ENCODE data around the gene CACNA1A. TPM values are rescaled to one million over a fixed set of nuclear protein-coding genes. Genes with fewer than 3 reads are reported as not detected.

The CACNA1A gene
- total and polyA plus RNA-seq, 3 experiments from 2014 or later: 0.20 to 0.42 TPM; not detected in 1

DNA sequence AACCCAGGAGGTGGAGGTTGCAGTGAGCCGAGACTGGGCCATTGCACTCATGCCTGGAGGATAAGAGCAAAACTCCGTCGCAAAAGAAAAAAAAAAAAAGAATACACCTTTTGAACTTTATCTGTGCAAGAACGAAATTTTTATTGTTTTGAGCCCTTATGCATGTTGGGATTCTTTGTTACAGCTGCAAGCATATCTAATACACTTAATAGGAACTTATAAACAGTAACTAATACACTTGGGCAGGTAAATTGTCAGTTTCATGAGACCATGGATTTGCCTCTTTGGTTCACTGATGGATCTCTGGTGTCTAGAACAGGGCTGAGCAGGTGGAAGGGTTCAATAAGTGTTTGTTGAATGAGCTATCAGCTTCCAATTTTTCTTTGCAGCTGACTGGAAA is 108.1 kb downstream of the CACNA1A start:
- H3K4me1 Mint-ChIP-seq: peaks cover 0 to 5% (median 0%) of the 10 kb centered on the region in 3 donors
- Histone ChIP-seq H3K27ac (ENCODE audit: low read depth, low read length) (no peak overlapping the region), H3K4me3 (ENCODE audit: low read length) (no peak overlapping the region), H3K9me3 (ENCODE audit: low read length) (peaks cover 8% of the 10 kb centered on the region), H3K27me3 (ENCODE audit: insufficient read depth, low read length, poor library complexity, severe bottlenecking) (peaks cover 4% of the 10 kb centered on the region), H3K4me1 (ENCODE audit: insufficient read depth, low read length) (no peaks in the 10 kb centered on the region), H3K36me3 (ENCODE audit: insufficient read depth, low read length) (no peaks in the 10 kb centered on the region)
- H3K27me3 Mint-ChIP-seq: peaks cover 28 to 67% of the 10 kb centered on the region in 2 donors
- no peak overlapping the region for H3K27ac Mint-ChIP-seq
- no peak overlapping the region for H3K4me3 Mint-ChIP-seq
- peaks cover 0 to 2% (median 0%) of the 10 kb centered on the region in 3 donors for H3K36me3 Mint-ChIP-seq
- CTCF ChIA-PET: no interaction called here
- no peak for DNase-seq
- POLR2A ChIA-PET: no interaction called here
- peaks cover 2 to 12% (median 5%) of the 10 kb centered on the region in 5 donors for H3K9me3 Mint-ChIP-seq

GRCh38 chr19:13396250-13397080 is 109.8 kb downstream of the CACNA1A start:
- H3K27ac ChIP-seq (ENCODE audit: low read depth, low read length): no peak overlapping the region
- DNase-seq: no peak
- Mint-ChIP-seq H3K27ac (no peak overlapping the region), H3K27me3 (peaks cover 26 to 69% of the 10 kb centered on the region in 2 donors), H3K9me3 (peaks cover 0 to 9% (median 6%) of the 10 kb centered on the region in 5 donors), H3K4me3 (no peak overlapping the region), H3K4me1 (peaks cover 0 to 5% (median 0%) of the 10 kb centered on the region in 3 donors), H3K36me3 (peaks cover 0 to 2% (median 0%) of the 10 kb centered on the region in 3 donors)
- H3K9me3 ChIP-seq (ENCODE audit: low read length): peaks cover 2% of the 10 kb centered on the region
- no peak overlapping the region for H3K4me3 ChIP-seq (ENCODE audit: low read length)
- POLR2A ChIA-PET: no interaction called here
- no peaks in the 10 kb centered on the region for H3K36me3 ChIP-seq (ENCODE audit: insufficient read depth, low read length)
- no peaks in the 10 kb centered on the region for H3K4me1 ChIP-seq (ENCODE audit: insufficient read depth, low read length)
- CTCF ChIA-PET: no interaction called here
- H3K27me3 ChIP-seq (ENCODE audit: insufficient read depth, low read length, poor library complexity, severe bottlenecking): no peaks in the 10 kb centered on the region

DNA sequence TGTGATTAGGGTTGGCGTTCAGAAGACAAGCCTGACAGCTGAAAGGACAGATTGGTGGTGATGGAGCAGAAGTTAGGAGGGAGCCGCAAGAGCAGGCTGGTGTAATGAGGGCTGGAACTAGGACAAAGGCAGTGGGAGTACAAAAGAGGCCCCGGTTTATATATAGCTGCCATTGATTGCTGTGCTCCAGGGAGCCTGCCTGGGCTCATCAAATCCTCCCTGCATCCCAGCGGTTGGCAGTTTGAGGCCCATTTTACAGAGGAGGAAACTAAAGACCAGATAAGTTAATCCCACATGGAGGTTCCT is 123.7 kb downstream of the CACNA1A start:
- Mint-ChIP-seq H3K36me3 (no peaks in the 10 kb centered on the region), H3K4me1 (no peaks in the 10 kb centered on the region), H3K4me3 (no peak overlapping the region), H3K27me3 (peaks cover 2 to 14% of the 10 kb centered on the region in 2 donors), H3K9me3 (no peaks in the 10 kb centered on the region), H3K27ac (no peak overlapping the region)
- DNase-seq: no peak
- ChIA-PET POLR2A (no interaction called here), CTCF (no interaction called here)
- H3K27me3 ChIP-seq (ENCODE audit: insufficient read depth, low read length, poor library complexity, severe bottlenecking): no peaks in the 10 kb centered on the region
- H3K36me3 ChIP-seq (ENCODE audit: insufficient read depth, low read length): no peaks in the 10 kb centered on the region
- H3K4me3 ChIP-seq (ENCODE audit: low read length): no peak overlapping the region
- no peak overlapping the region for H3K27ac ChIP-seq (ENCODE audit: low read depth, low read length)
- H3K4me1 ChIP-seq (ENCODE audit: insufficient read depth, low read length): no peaks in the 10 kb centered on the region
- H3K9me3 ChIP-seq (ENCODE audit: low read length): no peaks in the 10 kb centered on the region

- H3K27ac ChIP-seq (ENCODE audit: low read depth, low read length): no peak overlapping the region
- no peaks in the 10 kb centered on the region for H3K36me3 ChIP-seq (ENCODE audit: insufficient read depth, low read length)
- H3K27me3 ChIP-seq (ENCODE audit: insufficient read depth, low read length, poor library complexity, severe bottlenecking): no peaks in the 10 kb centered on the region
- H3K27ac Mint-ChIP-seq: no peak overlapping the region
- POLR2A ChIA-PET: no interaction called here
- H3K4me3 Mint-ChIP-seq: no peak overlapping the region
- no peak for DNase-seq
- CTCF ChIA-PET: no interaction called here
- H3K9me3 ChIP-seq (ENCODE audit: low read length): no peaks in the 10 kb centered on the region
- H3K4me1 Mint-ChIP-seq: no peaks in the 10 kb centered on the region
- H3K36me3 Mint-ChIP-seq: no peaks in the 10 kb centered on the region
- H3K4me1 ChIP-seq (ENCODE audit: insufficient read depth, low read length): no peaks in the 10 kb centered on the region
- H3K9me3 Mint-ChIP-seq: no peaks in the 10 kb centered on the region
- H3K4me3 ChIP-seq (ENCODE audit: low read length): no peak overlapping the region
- peaks cover 2 to 14% of the 10 kb centered on the region in 2 donors for H3K27me3 Mint-ChIP-seq
Measured at GRCh38 chr19:13381827-13382632, 124.2 kb downstream of the CACNA1A start.

- Histone ChIP-seq H3K27me3 (ENCODE audit: insufficient read depth, low read length, poor library complexity, severe bottlenecking) (no peaks in the 10 kb centered on the region), H3K4me1 (ENCODE audit: insufficient read depth, low read length) (no peaks in the 10 kb centered on the region), H3K27ac (ENCODE audit: low read depth, low read length) (no peak overlapping the region), H3K4me3 (ENCODE audit: low read length) (no peak overlapping the region), H3K36me3 (ENCODE audit: insufficient read depth, low read length) (no peaks in the 10 kb centered on the region), H3K9me3 (ENCODE audit: low read length) (no peaks in the 10 kb centered on the region)
- Mint-ChIP-seq H3K4me3 (no peak overlapping the region), H3K9me3 (peaks cover 0 to 3% (median 0%) of the 10 kb centered on the region in 5 donors), H3K27me3 (peaks cover 6 to 14% of the 10 kb centered on the region in 2 donors), H3K36me3 (no peaks in the 10 kb centered on the region), H3K4me1 (no peaks in the 10 kb centered on the region), H3K27ac (no peak overlapping the region)
- POLR2A ChIA-PET: no interaction called here
- DNase-seq: no peak
- CTCF ChIA-PET: no interaction called here
Measured at GRCh38 chr19:13376537-13376936, 129.7 kb downstream of the CACNA1A start.

GRCh38 chr19:13373599-13373998 is 132.7 kb downstream of the CACNA1A start:
- H3K27me3 Mint-ChIP-seq: peaks cover 11 to 17% of the 10 kb centered on the region in 2 donors
- POLR2A ChIA-PET: no interaction called here
- CTCF ChIA-PET: no interaction called here

DNA sequence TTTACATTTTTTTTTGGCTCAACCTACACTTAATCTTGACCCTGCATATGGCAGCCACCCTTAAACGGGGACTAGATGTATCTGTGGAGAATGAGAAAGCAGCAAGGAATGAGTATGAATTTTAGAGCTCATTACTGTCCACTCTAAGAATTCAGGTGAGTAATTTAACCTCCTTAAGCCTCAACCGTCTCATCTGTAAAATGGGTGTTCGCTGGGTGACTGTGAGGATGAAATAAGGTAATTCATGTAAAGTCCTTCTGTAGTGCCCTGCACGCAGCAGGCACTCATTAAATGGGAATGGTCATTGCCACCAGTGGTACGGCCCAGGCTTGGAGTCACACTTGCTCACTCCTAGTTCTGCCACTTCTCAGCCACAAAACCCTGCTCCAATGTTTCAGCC is 135.3 kb downstream of the CACNA1A start:
- Histone ChIP-seq H3K27me3 (ENCODE audit: insufficient read depth, low read length, poor library complexity, severe bottlenecking) (no peaks in the 10 kb centered on the region), H3K4me3 (ENCODE audit: low read length) (no peak overlapping the region), H3K4me1 (ENCODE audit: insufficient read depth, low read length) (no peaks in the 10 kb centered on the region), H3K27ac (ENCODE audit: low read depth, low read length) (no peak overlapping the region), H3K36me3 (ENCODE audit: insufficient read depth, low read length) (no peaks in the 10 kb centered on the region), H3K9me3 (ENCODE audit: low read length) (no peaks in the 10 kb centered on the region)
- peaks cover 0 to 4% (median 0%) of the 10 kb centered on the region in 3 donors for H3K36me3 Mint-ChIP-seq
- peaks cover 0 to 3% (median 0%) of the 10 kb centered on the region in 5 donors for H3K9me3 Mint-ChIP-seq
- ChIA-PET CTCF (no interaction called here), POLR2A (no interaction called here)
- no peak for DNase-seq
- H3K27me3 Mint-ChIP-seq: peaks cover 11 to 14% of the 10 kb centered on the region in 2 donors
- H3K4me1 Mint-ChIP-seq: no peaks in the 10 kb centered on the region
- H3K4me3 Mint-ChIP-seq: no peak overlapping the region
- H3K27ac Mint-ChIP-seq: no peak overlapping the region

More at GRCh38 chr19:13373599-13373998, 132.7 kb downstream of the CACNA1A start:
- Histone ChIP-seq H3K4me1 (ENCODE audit: insufficient read depth, low read length) (no peaks in the 10 kb centered on the region), H3K27ac (ENCODE audit: low read depth, low read length) (no peak overlapping the region), H3K9me3 (ENCODE audit: low read length) (no peaks in the 10 kb centered on the region), H3K4me3 (ENCODE audit: low read length) (no peak overlapping the region), H3K36me3 (ENCODE audit: insufficient read depth, low read length) (no peaks in the 10 kb centered on the region), H3K27me3 (ENCODE audit: insufficient read depth, low read length, poor library complexity, severe bottlenecking) (no peaks in the 10 kb centered on the region)
- Mint-ChIP-seq H3K36me3 (peaks cover 0 to 4% (median 0%) of the 10 kb centered on the region in 3 donors), H3K9me3 (peaks cover 0 to 3% (median 0%) of the 10 kb centered on the region in 5 donors), H3K4me1 (no peaks in the 10 kb centered on the region), H3K4me3 (no peak overlapping the region), H3K27ac (no peak overlapping the region)
- DNase-seq: no peak

GRCh38 chr19:13366529-13367143 is 139.6 kb downstream of the CACNA1A start:
- peaks cover 0 to 4% (median 0%) of the 10 kb centered on the region in 5 donors for H3K9me3 Mint-ChIP-seq
- H3K27me3 Mint-ChIP-seq: peaks cover 14 to 31% of the 10 kb centered on the region in 2 donors
- POLR2A ChIA-PET: no interaction called here
- H3K36me3 Mint-ChIP-seq: peaks cover 0 to 4% (median 0%) of the 10 kb centered on the region in 3 donors
- no peak overlapping the region for H3K27ac ChIP-seq (ENCODE audit: low read depth, low read length)
- no peak for DNase-seq
- no peaks in the 10 kb centered on the region for H3K4me1 Mint-ChIP-seq
- no peak overlapping the region for H3K4me3 ChIP-seq (ENCODE audit: low read length)
- no peaks in the 10 kb centered on the region for H3K36me3 ChIP-seq (ENCODE audit: insufficient read depth, low read length)
- no peaks in the 10 kb centered on the region for H3K4me1 ChIP-seq (ENCODE audit: insufficient read depth, low read length)
- H3K9me3 ChIP-seq (ENCODE audit: low read length): no peaks in the 10 kb centered on the region
- H3K27ac Mint-ChIP-seq: no peak overlapping the region
- no peak overlapping the region for H3K4me3 Mint-ChIP-seq
- no peaks in the 10 kb centered on the region for H3K27me3 ChIP-seq (ENCODE audit: insufficient read depth, low read length, poor library complexity, severe bottlenecking)
- CTCF ChIA-PET: no interaction called here
